Cardiac septum (tissue), 1 donor: ENCODE measurements around the gene SLC7A14. TPM values are rescaled to one million over a fixed set of nuclear protein-coding genes. Genes with fewer than 3 reads are reported as not detected.

Experiments
- DNase-seq: peaks from one replicate; pipeline ENCODE4 v3.0.0-alpha.2; 2020; ENCODE audit warnings: low spot score
- intact Hi-C: fragments of 100-400 bp; cut with DNase I; formaldehyde crosslinking; loops from one replicate; pipeline ENCODE4 v1.14.0; 2022
- total RNA-seq: library from RNA; stranded (reverse); fragmentation: NEBNext Ultra II Directional; extraction: Animal tissue kit (Norgen Biotek cat#: 25700); gene quantifications from one replicate; pipeline ENCODE4 v1.2.1, GENCODE V29; 2021
- donor health status: DM: no; HTN: no; CAD: no.

SLC7A14 gene
- total RNA-seq, 1 donor from 2014 or later: not detected

DNA sequence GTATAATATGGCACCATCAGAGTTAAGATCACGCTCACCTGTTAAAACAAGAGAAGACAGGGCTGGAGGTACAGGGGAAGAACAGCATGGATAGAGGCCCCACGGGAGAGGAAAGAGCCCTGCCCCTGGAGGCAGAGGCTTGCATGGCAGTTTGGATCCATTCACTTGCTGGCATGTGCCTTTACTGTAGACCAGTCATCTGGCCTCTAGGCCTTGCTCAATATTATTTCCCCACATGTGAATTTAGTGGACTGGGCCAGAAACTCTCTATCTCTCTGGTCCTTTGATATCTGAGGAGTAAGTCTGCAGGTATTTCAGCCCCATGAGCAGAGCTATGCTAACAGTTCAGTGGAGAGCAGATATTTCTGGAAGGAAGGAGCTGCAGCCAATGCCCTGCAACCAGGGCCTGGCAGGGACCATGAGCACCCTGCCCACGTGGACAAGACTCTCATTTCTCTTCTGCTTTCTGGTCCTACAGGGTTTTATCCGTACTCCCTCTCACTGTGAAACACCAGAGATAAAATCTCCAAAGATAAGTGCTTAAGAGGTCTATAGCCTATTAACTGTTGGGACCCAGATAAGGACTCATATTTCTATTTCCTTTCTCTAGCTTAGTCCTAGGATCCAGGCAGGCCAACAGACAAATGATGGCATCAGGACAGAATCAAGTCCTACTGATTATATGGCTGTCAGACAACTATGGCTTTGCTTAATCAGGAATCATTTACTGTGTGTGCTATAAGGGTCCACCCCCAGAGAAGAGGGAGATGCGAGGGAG lies 102.2 kb downstream of the SLC7A14 start:
- no peak for DNase-seq
- intact Hi-C loops: no loop called here

DNA sequence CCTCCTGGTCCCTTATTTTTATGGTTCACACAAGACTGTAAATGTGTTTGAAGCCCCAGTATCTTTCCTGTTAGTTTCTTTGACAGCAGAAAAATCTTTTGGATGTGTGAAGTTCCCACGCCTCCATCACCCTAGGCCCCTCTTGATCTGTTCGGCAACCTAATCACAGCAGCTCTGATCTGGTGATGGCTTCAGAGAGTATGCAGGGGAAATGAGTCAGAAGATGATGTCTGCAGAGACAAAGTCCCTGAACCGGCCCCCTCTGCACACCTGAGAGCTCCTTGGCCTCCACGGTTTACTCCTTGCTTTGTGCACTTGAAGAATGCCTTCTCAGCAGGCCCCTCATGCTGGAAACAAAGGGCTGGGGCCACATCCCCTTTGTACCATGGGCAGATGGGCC lies 103.7 kb downstream of the SLC7A14 start:
- DNase-seq: no peak
- intact Hi-C loops: no loop called here

DNA sequence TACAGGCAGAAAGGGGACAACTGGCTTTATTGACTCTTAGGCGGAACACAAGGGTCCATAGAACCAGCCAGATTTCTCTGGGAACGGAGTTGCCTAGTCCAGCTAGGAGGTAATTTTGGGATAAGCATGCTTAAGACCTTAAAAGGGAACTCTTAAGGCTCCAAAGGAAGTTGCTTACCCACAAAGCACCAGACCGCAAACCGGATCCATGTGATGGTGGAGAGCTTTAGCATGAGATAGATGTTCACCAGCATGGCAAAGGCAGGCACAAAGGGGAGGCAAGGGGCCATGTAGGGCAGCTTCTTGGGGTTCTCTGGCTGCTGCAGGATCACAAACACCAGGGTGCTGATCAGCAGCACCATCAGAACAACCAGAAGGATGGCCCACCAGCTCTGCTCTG lies 105.8 kb downstream of the SLC7A14 start:
- intact Hi-C loops: no loop called here
- DNase-seq: no peak

DNA sequence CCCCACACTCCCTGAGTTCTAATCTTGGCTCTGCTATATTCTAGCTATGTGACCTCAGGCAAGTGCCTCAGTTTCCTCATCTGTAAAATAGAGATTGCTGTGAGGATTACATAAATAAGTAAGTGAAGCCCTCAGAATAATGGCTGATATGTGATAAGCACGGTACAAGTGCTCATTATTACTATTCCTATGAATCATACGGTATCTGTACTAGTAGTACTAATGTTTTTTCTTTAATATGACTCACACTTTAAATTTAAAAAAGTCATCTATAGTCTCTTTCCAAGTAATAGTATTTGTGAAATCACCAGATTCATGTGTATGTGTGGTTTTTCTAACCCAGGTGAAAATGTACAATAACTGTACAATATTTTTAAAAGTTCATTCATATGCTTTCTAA lies 108.5 kb downstream of the SLC7A14 start:
- intact Hi-C loops: no loop called here

DNA sequence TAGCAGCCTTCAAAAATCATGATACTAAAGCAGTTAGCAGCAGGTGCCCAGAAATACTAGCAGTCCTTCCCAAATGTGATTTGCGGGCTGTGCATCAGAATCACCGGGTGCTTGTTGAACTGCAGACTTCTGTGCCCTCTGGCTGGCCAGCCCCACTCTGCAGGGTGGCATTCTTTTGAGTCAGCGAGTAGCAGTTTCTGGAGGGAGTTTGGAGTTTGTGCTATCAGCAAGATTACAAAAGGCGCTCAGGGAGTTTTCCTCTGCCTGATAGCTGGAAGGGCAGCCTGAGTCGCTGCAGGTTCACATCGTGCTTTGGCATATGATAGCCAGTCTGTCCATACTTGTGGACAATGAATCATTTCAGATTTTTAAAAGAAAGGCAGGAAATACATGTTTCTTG lies 109.6 kb downstream of the SLC7A14 start:
- intact Hi-C loops: no loop called here
- DNase-seq: no peak

More for the DNA sequence above, 108.5 kb downstream of the SLC7A14 start:
- no peak for DNase-seq

DNA sequence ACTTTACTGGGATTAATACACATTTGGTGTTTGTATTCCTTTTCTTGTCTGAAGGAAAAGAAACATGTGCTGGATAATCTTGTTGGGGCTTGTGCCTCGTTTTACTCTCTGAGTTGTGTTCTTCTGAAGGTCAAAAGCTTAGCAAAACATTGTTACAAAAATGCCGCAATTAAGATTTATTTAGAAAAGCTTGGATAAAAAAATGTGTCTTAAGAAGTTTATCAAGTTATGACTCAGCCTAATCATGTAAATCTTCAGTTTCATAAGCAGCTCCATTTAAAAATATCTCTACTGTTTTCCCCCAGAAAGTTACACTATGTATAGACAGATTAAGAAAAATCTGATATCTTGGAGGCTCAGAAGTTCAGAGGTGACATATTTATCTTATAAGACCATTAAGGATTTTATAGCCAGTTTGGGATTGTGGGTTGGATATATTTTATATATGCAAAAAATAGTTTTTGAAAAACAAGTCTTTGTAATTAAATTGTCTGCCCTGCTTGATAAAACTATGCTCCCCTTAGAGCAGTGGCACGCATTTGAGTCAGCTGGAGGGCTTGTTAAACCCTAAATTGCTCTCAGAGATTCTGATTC lies 110.7 kb downstream of the SLC7A14 start:
- DNase-seq: no peak
- intact Hi-C loops: no loop called here

DNA sequence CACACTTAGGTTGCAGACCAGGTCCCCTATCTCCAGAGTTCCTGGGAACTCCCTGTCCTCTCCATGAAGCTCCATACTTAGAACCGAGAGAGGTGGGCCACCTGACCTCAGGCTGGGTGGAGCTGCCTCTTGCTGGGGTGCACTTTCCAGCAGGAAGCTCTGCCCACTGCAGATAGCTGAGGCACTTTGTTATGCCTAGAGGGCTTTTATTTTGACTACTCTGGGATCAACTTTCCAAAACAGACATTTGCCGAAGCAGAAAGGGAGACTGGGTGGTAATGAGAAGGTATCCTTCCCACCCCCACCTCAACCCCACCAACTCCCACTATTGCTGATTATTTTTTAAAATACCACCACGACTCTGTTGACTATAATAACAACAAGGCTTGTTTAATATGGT lies 112.5 kb downstream of the SLC7A14 start:
- no peak for DNase-seq
- intact Hi-C loops: no loop called here

DNA sequence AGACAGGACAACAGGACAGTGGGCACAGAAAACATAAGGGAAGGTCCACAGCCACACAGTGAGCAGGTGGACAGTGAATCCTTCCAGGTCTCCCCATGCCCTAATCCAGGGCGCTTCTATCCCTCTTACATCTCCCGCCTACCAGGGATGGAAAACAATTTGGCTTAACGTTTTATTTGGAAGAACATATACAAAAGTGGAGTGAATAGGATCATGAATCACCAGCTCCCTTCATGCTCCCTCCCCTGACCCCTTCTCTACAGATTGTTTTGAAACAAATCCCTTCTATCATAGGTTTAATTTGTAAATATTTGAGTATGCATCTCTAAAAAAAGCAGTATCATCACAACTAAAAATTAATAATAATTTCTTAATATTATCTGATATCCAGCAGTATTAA lies 114.7 kb downstream of the SLC7A14 start:
- no peak for DNase-seq
- intact Hi-C loops: no loop called here

- intact Hi-C loops: no loop called here
- DNase-seq: no peak
These were observed 115.5 kb downstream of the SLC7A14 start for GRCh38 chr3:170470063-170471016.

DNA sequence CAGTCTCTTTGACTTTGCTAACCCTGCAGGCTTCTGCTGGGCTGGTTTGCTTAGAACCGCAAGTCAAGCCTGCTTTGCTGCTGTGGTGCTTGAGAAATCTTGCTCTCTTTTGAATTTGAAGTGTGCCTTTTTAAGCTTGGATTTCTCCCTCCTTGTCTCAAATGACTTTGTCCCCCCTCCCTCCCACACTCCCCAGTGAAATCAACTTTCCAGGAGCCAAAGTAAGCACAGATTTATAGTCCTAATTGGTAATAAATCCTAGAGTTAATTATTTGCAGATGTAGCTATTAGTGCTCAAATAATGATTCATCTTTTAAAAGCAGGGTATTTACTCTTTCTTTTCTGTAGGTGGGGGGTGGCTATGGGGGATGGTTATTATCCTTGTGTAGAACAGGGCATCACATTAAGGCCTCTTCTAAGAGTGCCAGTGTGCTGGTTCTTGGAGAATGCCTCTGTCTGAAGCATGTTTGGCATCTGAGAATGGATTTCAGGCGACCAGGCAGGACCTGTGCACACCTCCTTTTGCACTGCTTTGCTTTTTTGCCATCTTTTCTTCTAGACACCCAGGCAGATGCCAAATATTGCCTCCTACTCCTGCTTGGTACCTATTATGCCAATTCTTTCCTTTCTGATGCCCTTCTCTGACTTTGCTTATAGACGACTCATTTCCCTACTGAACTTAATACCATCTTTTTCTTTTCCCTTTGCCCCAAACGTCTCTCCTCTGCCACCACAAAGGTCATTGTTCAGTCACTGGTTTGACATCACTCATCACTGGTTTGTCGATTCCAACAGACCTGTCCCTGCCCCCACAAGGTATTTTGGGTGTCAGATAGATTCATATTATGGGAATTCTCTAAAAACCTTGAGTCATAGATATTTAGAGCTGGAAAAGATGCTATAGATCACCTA lies 116.5 kb downstream of the SLC7A14 start:
- intact Hi-C loops: no loop called here
- no peak for DNase-seq

DNA sequence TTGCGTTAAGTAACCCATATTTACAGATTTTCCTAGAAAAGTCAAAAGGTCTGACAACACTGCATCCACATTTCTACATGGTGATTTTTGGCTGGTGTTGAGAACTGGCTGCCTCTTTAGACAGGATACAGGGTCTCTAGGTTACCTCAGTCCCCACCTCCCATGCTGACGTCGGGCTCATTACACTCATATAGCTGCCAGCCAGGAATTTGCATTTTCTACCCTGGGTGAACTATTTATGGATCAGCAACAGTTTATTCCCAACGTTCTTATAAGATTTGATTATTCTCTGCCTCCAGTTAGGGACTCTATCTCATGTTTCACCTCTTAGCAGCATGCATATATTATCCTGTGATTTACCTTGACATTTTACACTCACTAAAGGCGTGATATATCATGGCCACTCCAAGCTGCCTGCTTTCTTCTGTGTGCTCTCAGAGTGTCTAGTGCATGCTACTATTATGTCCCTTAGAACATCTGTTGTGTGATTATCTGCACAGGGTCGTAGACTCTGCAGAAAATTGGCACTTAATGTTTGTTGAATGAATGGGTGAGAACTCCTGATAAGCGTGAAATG lies 118.2 kb downstream of the SLC7A14 start:
- intact Hi-C loops: no loop called here

GRCh38 chr3:170467007-170467406 lies 118.9 kb downstream of the SLC7A14 start:
- intact Hi-C loops: no loop called here
- DNase-seq: no peak

More for the DNA sequence above, 118.2 kb downstream of the SLC7A14 start:
- no peak for DNase-seq

GRCh38 chr3:170465955-170466354 lies 119.9 kb downstream of the SLC7A14 start:
- intact Hi-C loops: no loop called here
- DNase-seq: no peak

DNA sequence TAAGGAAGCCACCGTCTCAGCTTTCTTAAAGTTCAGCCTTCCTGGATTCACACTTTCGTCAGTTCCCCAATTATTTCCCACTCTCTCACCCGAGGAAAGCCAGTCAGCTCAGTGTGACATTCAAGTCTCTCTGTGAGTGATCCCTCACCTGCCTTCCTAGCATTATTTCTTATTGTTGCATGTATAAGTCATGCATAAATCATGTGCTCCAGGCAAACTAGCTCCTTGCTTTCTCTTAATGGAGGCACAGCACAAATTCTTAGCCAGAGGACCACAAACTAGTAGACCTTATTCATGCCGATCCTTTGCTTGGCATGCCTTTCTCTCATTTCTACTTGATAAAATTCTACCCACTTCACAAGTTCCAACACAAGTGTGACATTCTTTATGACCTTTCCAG lies 122.9 kb downstream of the SLC7A14 start:
- intact Hi-C loops: no loop called here
- DNase-seq: no peak

- DNase-seq: no peak
- intact Hi-C loops: no loop called here
These were observed 127.6 kb downstream of the SLC7A14 start for GRCh38 chr3:170458285-170458684.

- intact Hi-C loops: no loop called here
- DNase-seq: no peak
These were observed 131.4 kb downstream of the SLC7A14 start for GRCh38 chr3:170454509-170454908.

- intact Hi-C loops: no loop called here
- DNase-seq: no peak
These were observed 135.8 kb downstream of the SLC7A14 start for GRCh38 chr3:170450039-170450438.

DNA sequence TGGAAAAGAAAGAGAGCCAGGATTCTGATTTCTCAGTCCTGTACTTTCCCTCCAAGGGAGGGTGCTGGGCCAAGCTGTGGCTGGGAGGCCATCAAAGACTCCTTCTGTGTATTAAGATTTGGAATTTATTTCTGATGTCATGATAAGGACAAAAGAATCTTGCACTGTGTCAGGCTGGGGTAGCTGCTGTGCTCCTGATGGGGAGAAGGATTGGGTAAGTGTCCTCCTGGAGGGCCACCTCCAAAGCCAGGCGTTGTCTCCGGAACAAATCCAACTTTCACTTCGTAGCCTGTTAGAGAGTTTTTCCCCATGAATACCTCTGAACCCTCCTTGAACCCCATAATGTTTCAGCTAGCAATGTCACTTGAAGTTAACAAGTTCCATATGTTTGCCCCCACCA lies 137.3 kb downstream of the SLC7A14 start:
- intact Hi-C loops: no loop called here
- DNase-seq: no peak

- no peak for DNase-seq
- intact Hi-C loops: no loop called here
These were observed 142.4 kb downstream of the SLC7A14 start for GRCh38 chr3:170443457-170443856.
